Tibial artery (tissue), 4 donors: ENCODE results near the gene NCKAP5.

Source experiments
- DNase-seq, 2 donors: peaks; one replicate each; pipeline ENCODE4 v3.0.0-alpha.2; 2019
- H3K27ac ChIP-seq, 2 donors: fragments of 200-600 bp; sonication (generic) in 1 of 2; 1 replicate in 1 of 2; 2 replicates in 1 of 2; pipeline ENCODE4 v1.5.1; 2018 to 2019; ENCODE audit warnings: mild to moderate bottlenecking in 1 of 2
- H3K27me3 ChIP-seq, 2 donors: fragments of 200-600 bp; sonication (generic) in 1 of 2; one replicate each; pipeline versions ENCODE4 v1.5.1 to v1.6.0; 2016 to 2019
- H3K36me3 ChIP-seq, 3 donors: fragments of 200-600 bp; sonication (generic) in 2 of 3; one replicate each; pipeline ENCODE4 v1.5.1; 2016 to 2019; ENCODE audit warnings: mild to moderate bottlenecking in 2 of 3
- H3K4me1 ChIP-seq, 4 donors: fragments of 200-600 bp; sonication (generic) in 2 of 4; 1 replicate in 3 of 4; 2 replicates in 1 of 4; pipeline ENCODE4 v1.5.1; 2016 to 2019
- H3K4me3 ChIP-seq, 2 donors: fragments of 200-600 bp; sonication (generic) in 1 of 2; 1 replicate in 1 of 2; 2 replicates in 1 of 2; pipeline ENCODE4 v1.5.1; 2018 to 2019; ENCODE audit warnings: mild to moderate bottlenecking in 2 of 2
- H3K9me3 ChIP-seq, 3 donors: fragments of 200-600 bp; sonication (generic) in 1 of 3; one replicate each; pipeline ENCODE4 v1.5.1; 2016 to 2019
- CTCF ChIP-seq, 2 experiments: fragments of 200-600 bp in 1 of 2; fragments of 450-650 bp in 1 of 2; IDR thresholded peaks; one replicate each; pipeline ENCODE4 v1.5.1; 2017 to 2019; ENCODE audit warnings: antibody characterized with exemption in 2 of 2, mild to moderate bottlenecking in 1 of 2, moderate library complexity in 1 of 2
- intact Hi-C: fragments of 100-400 bp; cut with DNase I; formaldehyde crosslinking; loops from one replicate; pipeline ENCODE4 v1.15.0; 2023; ENCODE audit warnings: low total_unique reads

Gene NCKAP5

GRCh38 chr2:133588144-133588543 lies 19.9 kb upstream of the NCKAP5 start:
- intact Hi-C loops = no loop called here
- no peak for TF ChIP-seq CTCF (IDR thresholded peaks at IDR 0.05)

DNA sequence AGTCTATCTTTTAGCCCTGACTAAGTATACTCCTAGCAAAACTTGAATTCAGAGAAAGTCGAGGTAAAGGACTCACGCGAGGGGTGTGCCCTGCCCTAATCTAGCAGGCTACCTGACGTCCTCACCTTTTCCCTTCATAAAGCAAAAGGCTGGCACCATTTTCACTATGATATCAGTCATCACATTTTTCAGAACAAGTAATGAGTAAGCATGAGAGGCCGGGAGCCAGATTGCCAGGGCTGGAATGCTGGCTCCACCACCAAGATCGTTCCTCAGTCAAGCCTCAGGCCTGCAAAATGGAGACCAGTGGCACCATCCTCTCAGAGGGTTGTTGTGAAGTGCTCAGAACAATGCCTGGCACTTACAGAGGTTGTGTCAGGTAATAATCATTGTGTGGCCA lies 18.7 kb upstream of the NCKAP5 start:
- no peak for DNase-seq
- Histone ChIP-seq H3K4me1 (peaks cover 0 to 15% (median 4%) of the 10 kb centered on the region in 4 donors), H3K36me3 (no peaks in the 10 kb centered on the region), H3K9me3 (no peaks in the 10 kb centered on the region), H3K4me3 (no peak overlapping the region), H3K27ac (no peak overlapping the region), H3K27me3 (no peaks in the 10 kb centered on the region)
- no peak for TF ChIP-seq CTCF (IDR thresholded peaks at IDR 0.05)
- intact Hi-C loops = no loop called here

More at GRCh38 chr2:133588144-133588543, 19.9 kb upstream of the NCKAP5 start:
- peaks cover 0 to 15% (median 4%) of the 10 kb centered on the region in 4 donors for H3K4me1 ChIP-seq
- H3K27ac ChIP-seq = no peak overlapping the region
- DNase-seq = no peak
- H3K9me3 ChIP-seq = no peaks in the 10 kb centered on the region
- no peaks in the 10 kb centered on the region for H3K36me3 ChIP-seq
- no peak overlapping the region for H3K4me3 ChIP-seq
- no peaks in the 10 kb centered on the region for H3K27me3 ChIP-seq

GRCh38 chr2:133581010-133581760 lies 12.9 kb upstream of the NCKAP5 start:
- no peak for DNase-seq
- intact Hi-C loops = no loop called here

DNA sequence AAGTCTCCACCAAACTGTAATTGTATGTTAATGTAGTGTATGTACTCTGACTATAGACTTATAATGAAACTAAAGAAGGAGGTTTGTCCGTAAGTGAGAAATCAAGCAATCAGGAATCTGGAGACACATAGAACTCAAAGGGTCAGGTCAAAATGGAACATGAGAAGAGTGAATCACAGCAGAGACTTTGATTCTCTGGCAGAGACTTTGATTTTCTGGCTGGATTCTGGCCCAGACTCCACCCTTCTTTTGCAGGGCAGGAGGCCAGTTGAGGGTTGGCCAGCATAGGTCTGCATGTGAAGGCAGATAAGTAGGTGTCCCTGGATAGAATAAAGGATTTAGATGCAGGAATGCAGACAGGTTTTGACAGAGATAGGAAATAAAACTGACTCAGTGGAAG lies 11.0 kb upstream of the NCKAP5 start:
- no peak overlapping the region for H3K4me3 ChIP-seq
- H3K27me3 ChIP-seq = no peaks in the 10 kb centered on the region
- intact Hi-C loops = no loop called here
- H3K27ac ChIP-seq = no peak overlapping the region
- peaks cover 0 to 8% (median 2%) of the 10 kb centered on the region in 4 donors for H3K4me1 ChIP-seq
- H3K9me3 ChIP-seq = no peaks in the 10 kb centered on the region
- no peaks in the 10 kb centered on the region for H3K36me3 ChIP-seq
- DNase-seq = no peak
- no peak for TF ChIP-seq CTCF (IDR thresholded peaks at IDR 0.05)

More at GRCh38 chr2:133581010-133581760, 12.9 kb upstream of the NCKAP5 start:
- peaks cover 0 to 14% (median 5%) of the 10 kb centered on the region in 4 donors for H3K4me1 ChIP-seq
- no peaks in the 10 kb centered on the region for H3K9me3 ChIP-seq
- H3K4me3 ChIP-seq = no peak overlapping the region
- H3K27me3 ChIP-seq = no peaks in the 10 kb centered on the region
- H3K27ac ChIP-seq = no peak overlapping the region
- TF ChIP-seq CTCF (IDR thresholded peaks at IDR 0.05) = no peak
- no peaks in the 10 kb centered on the region for H3K36me3 ChIP-seq

DNA sequence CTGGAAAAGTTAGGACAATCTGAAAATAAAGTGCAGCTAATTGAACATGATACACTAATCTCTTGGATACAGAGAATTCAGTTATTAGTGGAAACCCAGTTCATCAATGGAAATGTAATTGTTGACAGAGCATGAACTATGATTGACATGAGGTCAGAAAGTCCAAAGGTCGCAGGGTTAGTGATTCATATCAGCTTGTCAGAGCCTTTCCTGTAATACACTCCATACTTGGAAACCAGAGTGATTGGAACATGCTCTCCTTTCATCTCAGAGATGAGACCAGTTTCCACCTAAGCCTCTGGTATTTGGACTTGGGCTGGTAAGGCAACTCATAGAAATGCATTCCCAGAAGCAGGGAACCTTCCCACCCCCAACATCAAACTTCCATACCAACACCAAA lies 8.5 kb upstream of the NCKAP5 start:
- H3K27ac ChIP-seq = no peak overlapping the region
- DNase-seq = no peak
- intact Hi-C loops = no loop called here
- no peaks in the 10 kb centered on the region for H3K36me3 ChIP-seq
- H3K4me3 ChIP-seq = no peak overlapping the region
- no peaks in the 10 kb centered on the region for H3K9me3 ChIP-seq
- no peaks in the 10 kb centered on the region for H3K27me3 ChIP-seq
- TF ChIP-seq CTCF (IDR thresholded peaks at IDR 0.05) = no peak
- H3K4me1 ChIP-seq = peaks cover 0 to 8% (median 2%) of the 10 kb centered on the region in 4 donors
